ENCODE results near the gene LRRC41.
"Not testable (repeated sequence)": the region's sequence is repeated elsewhere in the genome, so short reads cannot be mapped to it uniquely, and the experiment has no call there.

The LRRC41 gene

GRCh38 chr1:46244656-46245371 is 58.6 kb downstream of the LRRC41 start:
- DNase-seq (ENCODE audit: low read depth in 2 of 2, low spot score in 1 of 2): no peak

GRCh38 chr1:46243831-46244230 is 59.6 kb downstream of the LRRC41 start:
- not testable (repeated sequence) for DNase-seq (ENCODE audit: low read depth in 2 of 2, low spot score in 1 of 2)

- DNase-seq (ENCODE audit: low read depth in 2 of 2, low spot score in 1 of 2): no peak
Observed at GRCh38 chr1:46242918-46243317, 60.5 kb downstream of the LRRC41 start.

GRCh38 chr1:46241733-46242132 is 61.7 kb downstream of the LRRC41 start:
- DNase-seq (ENCODE audit: low read depth in 2 of 2, low spot score in 1 of 2): not testable (repeated sequence)

GRCh38 chr1:46238865-46239264 is 64.6 kb downstream of the LRRC41 start:
- not testable (repeated sequence) for DNase-seq (ENCODE audit: low read depth in 2 of 2, low spot score in 1 of 2)

GRCh38 chr1:46236882-46237281 is 66.5 kb downstream of the LRRC41 start:
- DNase-seq (ENCODE audit: low read depth in 2 of 2, low spot score in 1 of 2): no peak

- not testable (repeated sequence) for DNase-seq (ENCODE audit: low read depth in 2 of 2, low spot score in 1 of 2)
Observed at GRCh38 chr1:46231231-46231630, 72.2 kb downstream of the LRRC41 start.
